ENCODE results near the gene SLC1A3.

- TF ChIP-seq EGR1 (IDR thresholded peaks at IDR 0.05) (no peak), TCF12 (IDR thresholded peaks at IDR 0.05; ENCODE audit: low read depth) (no peak), EP300 (IDR thresholded peaks at IDR 0.05; ENCODE audit: borderline replicate concordance) (no peak), CEBPB (IDR thresholded peaks at IDR 0.05) (no peak), RAD21 (IDR thresholded peaks at IDR 0.05; ENCODE audit: low read depth) (no peak), FOXM1 (IDR thresholded peaks at IDR 0.05; ENCODE audit: borderline replicate concordance, low read depth) (no peak), CREB1 (IDR thresholded peaks at IDR 0.05; ENCODE audit: low read depth) (no peak), TAF1 (IDR thresholded peaks at IDR 0.05; ENCODE audit: low read depth) (no peak), YY1 (IDR thresholded peaks at IDR 0.05; ENCODE audit: low read depth) (no peak)
- TF ChIP-seq, protein P1, sequence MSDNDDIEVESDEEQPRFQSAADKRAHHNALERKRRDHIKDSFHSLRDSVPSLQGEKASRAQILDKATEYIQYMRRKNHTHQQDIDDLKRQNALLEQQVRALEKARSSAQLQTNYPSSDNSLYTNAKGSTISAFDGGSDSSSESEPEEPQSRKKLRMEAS (IDR thresholded peaks at IDR 0.05) = no peak
- TF ChIP-seq, protein P2, sequence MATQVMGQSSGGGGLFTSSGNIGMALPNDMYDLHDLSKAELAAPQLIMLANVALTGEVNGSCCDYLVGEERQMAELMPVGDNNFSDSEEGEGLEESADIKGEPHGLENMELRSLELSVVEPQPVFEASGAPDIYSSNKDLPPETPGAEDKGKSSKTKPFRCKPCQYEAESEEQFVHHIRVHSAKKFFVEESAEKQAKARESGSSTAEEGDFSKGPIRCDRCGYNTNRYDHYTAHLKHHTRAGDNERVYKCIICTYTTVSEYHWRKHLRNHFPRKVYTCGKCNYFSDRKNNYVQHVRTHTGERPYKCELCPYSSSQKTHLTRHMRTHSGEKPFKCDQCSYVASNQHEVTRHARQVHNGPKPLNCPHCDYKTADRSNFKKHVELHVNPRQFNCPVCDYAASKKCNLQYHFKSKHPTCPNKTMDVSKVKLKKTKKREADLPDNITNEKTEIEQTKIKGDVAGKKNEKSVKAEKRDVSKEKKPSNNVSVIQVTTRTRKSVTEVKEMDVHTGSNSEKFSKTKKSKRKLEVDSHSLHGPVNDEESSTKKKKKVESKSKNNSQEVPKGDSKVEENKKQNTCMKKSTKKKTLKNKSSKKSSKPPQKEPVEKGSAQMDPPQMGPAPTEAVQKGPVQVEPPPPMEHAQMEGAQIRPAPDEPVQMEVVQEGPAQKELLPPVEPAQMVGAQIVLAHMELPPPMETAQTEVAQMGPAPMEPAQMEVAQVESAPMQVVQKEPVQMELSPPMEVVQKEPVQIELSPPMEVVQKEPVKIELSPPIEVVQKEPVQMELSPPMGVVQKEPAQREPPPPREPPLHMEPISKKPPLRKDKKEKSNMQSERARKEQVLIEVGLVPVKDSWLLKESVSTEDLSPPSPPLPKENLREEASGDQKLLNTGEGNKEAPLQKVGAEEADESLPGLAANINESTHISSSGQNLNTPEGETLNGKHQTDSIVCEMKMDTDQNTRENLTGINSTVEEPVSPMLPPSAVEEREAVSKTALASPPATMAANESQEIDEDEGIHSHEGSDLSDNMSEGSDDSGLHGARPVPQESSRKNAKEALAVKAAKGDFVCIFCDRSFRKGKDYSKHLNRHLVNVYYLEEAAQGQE (IDR thresholded peaks at IDR 0.05; ENCODE audit: low read depth) = no peak
These were observed 91.6 kb downstream of the SLC1A3 start for GRCh38 chr5:36698031-36698430.
